IMR-90 (cell line): ENCODE measurements around the gene MGAT5. TPM values are rescaled to one million over a fixed set of nuclear protein-coding genes. Genes with fewer than 3 reads are reported as not detected.

Experiments
- ATAC-seq: fragments of 200-7000 bp; cut with Tn5 transposase; 2 replicates; pipeline ENCODE4 v1.9.1; 2020; ENCODE audit warnings: low read depth, mild to moderate bottlenecking, moderate library complexity
- BruUV-seq: library from RNA; stranded (reverse); fragments of 400-500 nt; replicated peaks from 2 replicates; lab custom pipeline; 2021; lab: Mats Ljungman, UMichigan
- CTCF ChIA-PET: fragments of 300-600 bp; formaldehyde crosslinking; extraction: SDS; loops from one replicate; lab custom pipeline; 2021; ENCODE audit warnings: antibody characterized with exemption; lab: Yijun Ruan, JAX
- POLR2A ChIA-PET: fragments of 300-600 bp; sonication (Branson Sonifier 250); formaldehyde crosslinking; loops from one replicate; lab custom pipeline; 2022; ENCODE audit warnings: antibody characterized with exemption; ENCODE audit not compliant: unreplicated experiment; lab: Charles Lee
- DNase-seq: peaks from one replicate; pipeline ENCODE4 v3.0.0; 2013
- H2AFZ ChIP-seq: replicated peaks from 2 replicates; pipeline ENCODE3; 2013; ENCODE audit warnings: low read length, mild to moderate bottlenecking; ENCODE audit not compliant: poor library complexity
- H2AK5ac ChIP-seq: 2 replicates; pipeline ENCODE4 v1.6.1; 2013; ENCODE audit warnings: low read depth, low read length, inconsistent platforms
- H2AK9ac ChIP-seq: replicated peaks from 2 replicates; pipeline ENCODE3; 2013; ENCODE audit warnings: mild to moderate bottlenecking, low read depth, low read length, moderate library complexity; ENCODE audit not compliant: poor library complexity
- H2BK120ac ChIP-seq: 2 replicates; pipeline ENCODE4 v1.6.1; 2013; ENCODE audit warnings: low read depth, low read length, inconsistent platforms
- H2BK15ac ChIP-seq: 3 replicates; pipeline ENCODE4 v1.6.1; 2013; ENCODE audit warnings: low read depth, low read length, inconsistent platforms
- H2BK20ac ChIP-seq: 2 replicates; pipeline ENCODE4 v1.6.1; 2013; ENCODE audit warnings: low read depth, mild to moderate bottlenecking, inconsistent platforms, low read length, moderate library complexity
- H2BK5ac ChIP-seq: 2 replicates; pipeline ENCODE4 v1.6.1; 2013; ENCODE audit warnings: mild to moderate bottlenecking, low read depth, low read length, inconsistent platforms; ENCODE audit not compliant: poor library complexity, severe bottlenecking
- H3K14ac ChIP-seq: replicated peaks from 2 replicates; pipeline ENCODE4 v1.6.1; 2013; ENCODE audit warnings: low read depth, low read length, inconsistent platforms
- H3K18ac ChIP-seq: 2 replicates; pipeline ENCODE4 v1.6.1; 2013; ENCODE audit warnings: low read depth, low read length, control low read depth
- H3K23ac ChIP-seq: 2 replicates; pipeline ENCODE4 v1.6.1; 2013; ENCODE audit warnings: low read depth, low read length, inconsistent platforms
- H3K27ac ChIP-seq: 2 replicates; pipeline ENCODE4 v1.5.1; 2013; ENCODE audit warnings: mild to moderate bottlenecking, control low read depth, low read length; ENCODE audit not compliant: insufficient read depth
- H3K27me3 ChIP-seq: 2 replicates; pipeline ENCODE4 v1.6.1; 2013; ENCODE audit warnings: low read length; ENCODE audit not compliant: control insufficient read depth, insufficient read depth
- H3K36me3 ChIP-seq: 2 replicates; pipeline ENCODE4 v1.6.1; 2013; ENCODE audit warnings: low read length, mixed read lengths; ENCODE audit not compliant: control insufficient read depth, insufficient read depth
- H3K4ac ChIP-seq: 2 replicates; pipeline ENCODE4 v1.6.1; 2013; ENCODE audit warnings: low read depth, low read length, inconsistent platforms
- H3K4me1 ChIP-seq: 2 replicates; pipeline ENCODE4 v1.6.1; 2013; ENCODE audit warnings: low read length, mixed read lengths; ENCODE audit not compliant: control insufficient read depth, insufficient read depth
- H3K4me2 ChIP-seq: 2 replicates; pipeline ENCODE4 v1.6.1; 2013; ENCODE audit warnings: low read depth, mild to moderate bottlenecking, control low read depth, low read length, moderate library complexity
- H3K4me3 ChIP-seq: 2 replicates; pipeline ENCODE4 v1.5.1; 2013; ENCODE audit warnings: low read depth, mild to moderate bottlenecking, control low read depth, low read length, moderate library complexity; ENCODE audit not compliant: insufficient read depth
- H3K56ac ChIP-seq: 2 replicates; pipeline ENCODE4 v1.6.1; 2013; ENCODE audit warnings: low read length, inconsistent platforms; ENCODE audit not compliant: insufficient read depth; ENCODE audit errors: extremely low read depth
- H3K79me1 ChIP-seq, 2 experiments: 2 replicates each; pipeline ENCODE4 v1.6.1; 2013; ENCODE audit warnings: low read length in 2 of 2, inconsistent platforms in 1 of 2, low read depth in 1 of 2
- H3K9ac ChIP-seq: 2 replicates; pipeline ENCODE4 v1.6.1; 2013; ENCODE audit warnings: low read depth, low read length, control low read depth
- H3K9me1 ChIP-seq: 2 replicates; pipeline ENCODE4 v1.6.1; 2013; ENCODE audit warnings: low read length, inconsistent platforms; ENCODE audit not compliant: insufficient read depth
- H3K9me3 ChIP-seq: 2 replicates; pipeline ENCODE4 v1.6.1; 2013; ENCODE audit warnings: low read length; ENCODE audit not compliant: control insufficient read depth, insufficient read depth
- H4K20me1 ChIP-seq: 2 replicates; pipeline ENCODE4 v1.6.1; 2013; ENCODE audit warnings: low read length, inconsistent platforms; ENCODE audit not compliant: insufficient read depth
- H4K5ac ChIP-seq: 2 replicates; pipeline ENCODE4 v1.6.1; 2013; ENCODE audit warnings: mild to moderate bottlenecking, low read depth, low read length, control low read depth
- H4K8ac ChIP-seq, 2 experiments: 2 replicates each; pipeline ENCODE4 v1.6.1; 2013; ENCODE audit warnings: low read depth in 2 of 2, low read length in 2 of 2, control low read depth in 1 of 2, inconsistent platforms in 1 of 2
- H4K91ac ChIP-seq: 2 replicates; pipeline ENCODE4 v1.6.1; 2013; ENCODE audit warnings: low read depth, low read length, inconsistent platforms; ENCODE audit not compliant: insufficient read depth
- BHLHE40 ChIP-seq: fragments of 150-350 bp; IDR thresholded peaks from 2 replicates; pipeline ENCODE4 v1.6.1; 2016; ENCODE audit warnings: mild to moderate bottlenecking, low read depth, low read length
- CEBPB ChIP-seq: IDR thresholded peaks from 2 replicates; pipeline ENCODE4 v1.6.1; 2012; ENCODE audit warnings: low read depth, low read length, improper control_type of control experiment
- CHD1 ChIP-seq: IDR thresholded peaks from 2 replicates; pipeline ENCODE4 v1.6.1; 2012; ENCODE audit warnings: low read depth, low read length, improper control_type of control experiment
- CTCF ChIP-seq: conservative IDR thresholded peaks from 2 replicates; pipeline ENCODE4 v1.5.1; 2012; ENCODE audit warnings: mild to moderate bottlenecking, low read depth, low read length, improper control_type of control experiment
- ELK1 ChIP-seq: fragments of 150-350 bp; IDR thresholded peaks from 2 replicates; pipeline ENCODE4 v1.6.1; 2016; ENCODE audit warnings: low read depth, mild to moderate bottlenecking, low read length, moderate library complexity, borderline replicate concordance
- FOS ChIP-seq: fragments of 150-350 bp; IDR thresholded peaks from 2 replicates; pipeline ENCODE4 v1.6.1; 2016; ENCODE audit warnings: low read depth, low read length
- MAFK ChIP-seq: IDR thresholded peaks from 2 replicates; pipeline ENCODE4 v1.6.1; 2012; ENCODE audit warnings: low read depth, low read length, improper control_type of control experiment
- MAZ ChIP-seq: IDR thresholded peaks from 2 replicates; pipeline ENCODE4 v1.6.1; 2012; ENCODE audit warnings: low read depth, mild to moderate bottlenecking, low read length, improper control_type of control experiment, moderate library complexity, borderline replicate concordance
- MXI1 ChIP-seq: IDR thresholded peaks from 2 replicates; pipeline ENCODE4 v1.6.1; 2012; ENCODE audit warnings: low read depth, mild to moderate bottlenecking, low read length, moderate library complexity, borderline replicate concordance
- NFE2L2 ChIP-seq: fragments of 150-350 bp; IDR thresholded peaks from 2 replicates; pipeline ENCODE4 v1.6.1; 2016; ENCODE audit warnings: low read depth, mild to moderate bottlenecking, low read length
- POLR2A ChIP-seq: IDR thresholded peaks from 2 replicates; pipeline ENCODE4 v1.6.1; 2012; ENCODE audit warnings: mild to moderate bottlenecking, low read depth, low read length
- RAD21 ChIP-seq: IDR thresholded peaks from 2 replicates; pipeline ENCODE4 v1.6.1; 2012; ENCODE audit warnings: low read length, improper control_type of control experiment
- RCOR1 ChIP-seq: IDR thresholded peaks from 2 replicates; pipeline ENCODE4 v1.6.1; 2012; ENCODE audit warnings: mild to moderate bottlenecking, low read length, improper control_type of control experiment; ENCODE audit not compliant: insufficient replicate concordance
- RFX5 ChIP-seq: IDR thresholded peaks from 2 replicates; pipeline ENCODE4 v1.8.0; 2012; ENCODE audit warnings: low read depth, mild to moderate bottlenecking, low read length, moderate library complexity
- SMC3 ChIP-seq: fragments of 150-350 bp; IDR thresholded peaks from 2 replicates; pipeline ENCODE4 v1.6.1; 2016; ENCODE audit warnings: low read depth, mild to moderate bottlenecking, antibody characterized with exemption, low read length, moderate library complexity
- USF2 ChIP-seq: fragments of 150-350 bp; IDR thresholded peaks from 2 replicates; pipeline ENCODE4 v1.6.1; 2017; ENCODE audit warnings: mild to moderate bottlenecking, antibody characterized with exemption, low read length, low read depth
- WGBS, 2 experiments: methylation state at CpG; one replicate each; pipeline versions ENCODE4 v1.1.5 to v1.1.7; 2013; ENCODE audit warnings: missing lambda C conversion rate in 2 of 2; ENCODE audit not compliant: insufficient read length in 1 of 2; ENCODE audit errors: extremely low coverage in 2 of 2; 5-methylcytosine and 5-hydroxymethylcytosine counted together
- dilution Hi-C: fragments of 300-500 bp; cut with HindIII; formaldehyde crosslinking; loops from one replicate; pipeline ENCODE4 v1.14.3; 2018; ENCODE audit warnings: low sequenced_read_pairs; ENCODE audit not compliant: unreplicated experiment
- in situ Hi-C: fragments of 300-500 bp; cut with MboI; formaldehyde crosslinking; loops from 3 replicates; pipeline ENCODE4 v1.14.3; 2019; ENCODE audit warnings: low sequenced_read_pairs, inconsistent platforms, mixed read lengths
- intact Hi-C: fragments of 100-400 bp; cut with micrococcal nuclease; formaldehyde crosslinking; loops from 2 replicates; pipeline ENCODE4 v1.10.0; 2022
- polyA plus RNA-seq, 3 experiments: library from polyadenylated mRNA; depleted of rRNA; stranded (reverse); fragments of >200 nt; gene quantifications; 2 replicates each; pipeline ENCODE4 v1.2.3, GENCODE V29; 2012; ENCODE audit warnings: low replicate concordance in 1 of 3
- total RNA-seq: library from RNA; depleted of rRNA; stranded (reverse); fragments of >200 nt; gene quantifications from 2 replicates; pipeline ENCODE4 v1.2.3, GENCODE V29; 2012

MGAT5 gene
- total and polyA plus RNA-seq, 2 of the 4 experiments (the other 2 are of a cell fraction) = 22.9 to 59.9 TPM

GRCh38 chr2:134369220-134369902 lies 115.5 kb downstream of the MGAT5 start:
- H3K56ac ChIP-seq = no peak overlapping the region
- H3K4me2 ChIP-seq = no peak overlapping the region
- H3K14ac ChIP-seq = no peak overlapping the region
- H3K79me1 ChIP-seq = peaks cover 6 to 42% of the 10 kb centered on the region in 2 experiments; a peak in 3 of 4 replicates
- no peak overlapping the region for H3K27ac ChIP-seq
- WGBS, 2 experiments = no CpG with 5 or more reads among the region's 1 CpG
- DNase-seq (no peak), ATAC-seq (no peak)
- H3K4ac ChIP-seq = no peak overlapping the region
- no peak overlapping the region for H4K5ac ChIP-seq
- H4K8ac ChIP-seq = no peak overlapping the region
- H2BK5ac ChIP-seq = no peak overlapping the region
- H2AK5ac ChIP-seq = no peak overlapping the region
- ChIA-PET CTCF (interaction anchor here (0.9 kb wide), 1 partner anchor 81 kb away, joined by 3 read pairs; no protein-coding TSS in a partner anchor), POLR2A (no interaction called here)
- peaks cover 26% of the 10 kb centered on the region for H3K4me1 ChIP-seq
- dilution Hi-C loops = no loop called here
- no peaks in the 10 kb centered on the region for H3K9me3 ChIP-seq
- peaks cover 17% of the 10 kb centered on the region for H3K36me3 ChIP-seq
- no peak overlapping the region for H2BK15ac ChIP-seq
- no peaks in the 10 kb centered on the region for H3K27me3 ChIP-seq
- H3K18ac ChIP-seq = no peak overlapping the region
- H3K4me3 ChIP-seq = no peak overlapping the region
- no peak overlapping the region for H2AK9ac ChIP-seq
- intact Hi-C loops = no loop called here
- no peak overlapping the region for H2BK120ac ChIP-seq
- in situ Hi-C loops = no loop called here
- no peak overlapping the region for H2BK20ac ChIP-seq
- H3K9me1 ChIP-seq = peaks cover 41% of the 10 kb centered on the region
- peaks cover 4% of the 10 kb centered on the region; the same call in 1 of the 2 replicates for H4K20me1 ChIP-seq
- no peak overlapping the region for H3K23ac ChIP-seq
- no TSS peak for BruUV-seq
- H2AFZ ChIP-seq = no peak overlapping the region
- H3K9ac ChIP-seq = no peak overlapping the region
- H4K91ac ChIP-seq = no peak overlapping the region
- TF ChIP-seq RFX5 (no peak), MAFK (no peak), RCOR1 (no peak), RAD21 (no peak), POLR2A (no peak), CEBPB (no peak), MAZ (no peak), CHD1 (no peak), USF2 (no peak), SMC3 (no peak), CTCF (no peak), BHLHE40 (no peak), NFE2L2 (no peak), MXI1 (no peak), FOS (no peak), ELK1 (no peak)
